ENCODE results near the gene ADGRB2.

Gene ADGRB2

DNA sequence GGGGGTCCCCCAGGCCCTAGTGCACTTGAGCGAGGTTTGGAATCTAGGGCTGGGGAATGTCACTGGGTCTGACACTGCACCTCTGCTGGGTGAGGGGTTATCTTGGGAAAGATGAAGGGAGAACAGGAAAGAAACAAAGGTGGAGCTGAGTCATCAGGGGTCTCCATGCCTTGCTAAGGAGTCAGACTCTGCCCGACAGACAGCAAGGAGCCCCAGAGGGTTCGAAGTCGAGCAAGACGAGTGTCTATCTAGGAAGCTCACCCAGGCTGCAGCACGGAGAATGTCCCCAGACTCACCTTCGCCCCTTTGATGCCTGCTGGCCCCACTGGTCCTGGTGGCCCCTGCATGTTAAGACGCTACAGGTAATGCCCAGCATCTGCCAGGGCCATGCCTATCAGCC, 78.3 kb downstream of the ADGRB2 start:
- TF ChIP-seq, protein P1, sequence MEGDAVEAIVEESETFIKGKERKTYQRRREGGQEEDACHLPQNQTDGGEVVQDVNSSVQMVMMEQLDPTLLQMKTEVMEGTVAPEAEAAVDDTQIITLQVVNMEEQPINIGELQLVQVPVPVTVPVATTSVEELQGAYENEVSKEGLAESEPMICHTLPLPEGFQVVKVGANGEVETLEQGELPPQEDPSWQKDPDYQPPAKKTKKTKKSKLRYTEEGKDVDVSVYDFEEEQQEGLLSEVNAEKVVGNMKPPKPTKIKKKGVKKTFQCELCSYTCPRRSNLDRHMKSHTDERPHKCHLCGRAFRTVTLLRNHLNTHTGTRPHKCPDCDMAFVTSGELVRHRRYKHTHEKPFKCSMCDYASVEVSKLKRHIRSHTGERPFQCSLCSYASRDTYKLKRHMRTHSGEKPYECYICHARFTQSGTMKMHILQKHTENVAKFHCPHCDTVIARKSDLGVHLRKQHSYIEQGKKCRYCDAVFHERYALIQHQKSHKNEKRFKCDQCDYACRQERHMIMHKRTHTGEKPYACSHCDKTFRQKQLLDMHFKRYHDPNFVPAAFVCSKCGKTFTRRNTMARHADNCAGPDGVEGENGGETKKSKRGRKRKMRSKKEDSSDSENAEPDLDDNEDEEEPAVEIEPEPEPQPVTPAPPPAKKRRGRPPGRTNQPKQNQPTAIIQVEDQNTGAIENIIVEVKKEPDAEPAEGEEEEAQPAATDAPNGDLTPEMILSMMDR (IDR thresholded peaks at IDR 0.05; ENCODE audit: low read length, missing control alignments), result no peak
- no peak overlapping the region for H3K4me3 ChIP-seq (replicated peaks; ENCODE audit: low read depth, low read length)
- no peak for DNase-seq (ENCODE audit: low read depth)

DNA sequence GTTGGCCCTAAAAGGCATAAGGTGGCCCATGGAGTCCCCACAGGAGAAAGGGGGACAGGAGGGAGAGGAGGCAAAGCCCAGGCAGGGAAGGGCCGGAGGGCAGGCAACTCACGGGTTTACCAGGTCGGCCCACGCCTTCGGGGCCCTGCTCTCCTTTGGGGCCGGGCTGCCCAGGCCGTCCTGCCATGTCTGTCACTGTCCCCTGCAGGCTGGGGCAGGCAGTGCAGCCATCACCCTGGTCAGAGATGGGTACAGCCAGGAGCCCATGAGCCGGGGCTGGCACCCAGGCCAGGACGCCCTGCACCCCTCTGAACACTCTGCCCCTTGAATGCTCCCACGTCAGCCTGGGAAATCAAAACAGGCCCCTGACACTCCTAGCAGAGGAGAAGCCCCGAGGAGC, 80.1 kb downstream of the ADGRB2 start:
- TF ChIP-seq, protein P1 (IDR thresholded peaks at IDR 0.05; ENCODE audit: low read length, missing control alignments), result peak; percentile 25
- no peak overlapping the region for H3K4me3 ChIP-seq (replicated peaks; ENCODE audit: low read depth, low read length)
- DNase-seq (ENCODE audit: low read depth), result no peak

DNA sequence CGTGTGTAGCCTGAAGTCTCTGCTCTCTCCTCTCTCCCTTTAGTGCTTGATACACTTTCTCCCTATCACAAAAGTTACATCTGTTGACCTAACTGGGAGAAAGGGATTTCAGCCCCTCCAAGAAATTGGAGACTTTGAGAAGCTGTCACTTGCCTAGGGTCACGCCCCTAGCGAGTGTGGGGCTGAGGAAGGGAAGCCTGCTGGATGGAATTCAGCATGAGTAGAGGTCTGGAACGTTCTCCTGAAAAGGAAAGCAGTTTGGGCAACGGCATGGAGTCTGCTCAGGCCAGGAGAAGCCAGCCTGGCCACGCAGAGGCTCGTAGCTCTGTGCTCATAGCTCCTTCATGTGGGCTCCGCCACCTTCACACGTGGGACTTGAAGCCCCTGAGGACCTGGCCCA, 82.7 kb downstream of the ADGRB2 start:
- TF ChIP-seq, protein P1 (IDR thresholded peaks at IDR 0.05; ENCODE audit: low read length, missing control alignments), result no peak
- no peak for DNase-seq (ENCODE audit: low read depth)
- H3K4me3 ChIP-seq (replicated peaks; ENCODE audit: low read depth, low read length), result no peak overlapping the region

DNA sequence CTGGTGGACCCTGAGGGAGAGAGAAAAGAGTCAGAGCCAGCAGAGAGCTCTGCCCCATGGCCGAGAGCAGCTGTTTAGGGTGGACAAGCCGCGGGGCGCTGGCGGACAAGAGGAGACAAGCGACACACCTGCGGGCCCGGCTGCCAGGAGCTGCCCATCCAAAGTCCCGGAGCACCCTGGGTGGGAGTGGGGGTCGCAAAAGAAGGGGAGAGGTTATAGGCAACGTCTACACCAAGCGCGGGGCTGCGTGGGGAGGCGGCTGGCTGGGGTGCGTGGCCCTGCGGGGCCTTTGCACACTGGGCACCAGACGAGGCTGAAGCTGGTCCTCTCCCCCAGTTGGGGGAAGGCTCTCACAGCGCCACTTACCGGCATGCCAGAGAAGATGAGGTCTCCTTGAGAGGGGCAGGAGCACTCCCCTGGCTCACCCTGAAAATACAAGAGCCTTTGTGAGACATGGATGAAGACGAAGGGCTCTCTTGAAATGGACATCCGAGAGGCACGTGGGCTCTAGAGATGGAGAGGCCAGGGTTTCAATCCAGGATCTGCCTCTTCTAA, 84.4 kb downstream of the ADGRB2 start:
- TF ChIP-seq, protein P1 (IDR thresholded peaks at IDR 0.05; ENCODE audit: low read length, missing control alignments), result no peak
- no peak overlapping the region for H3K4me3 ChIP-seq (replicated peaks; ENCODE audit: low read depth, low read length)
- no peak for DNase-seq (ENCODE audit: low read depth)

GRCh38 chr1:31679091-31679490, 85.0 kb downstream of the ADGRB2 start:
- DNase-seq (ENCODE audit: low read depth), result no peak
- TF ChIP-seq, protein P1 (IDR thresholded peaks at IDR 0.05; ENCODE audit: low read length, missing control alignments), result no peak
- no peak overlapping the region for H3K4me3 ChIP-seq (replicated peaks; ENCODE audit: low read depth, low read length)

DNA sequence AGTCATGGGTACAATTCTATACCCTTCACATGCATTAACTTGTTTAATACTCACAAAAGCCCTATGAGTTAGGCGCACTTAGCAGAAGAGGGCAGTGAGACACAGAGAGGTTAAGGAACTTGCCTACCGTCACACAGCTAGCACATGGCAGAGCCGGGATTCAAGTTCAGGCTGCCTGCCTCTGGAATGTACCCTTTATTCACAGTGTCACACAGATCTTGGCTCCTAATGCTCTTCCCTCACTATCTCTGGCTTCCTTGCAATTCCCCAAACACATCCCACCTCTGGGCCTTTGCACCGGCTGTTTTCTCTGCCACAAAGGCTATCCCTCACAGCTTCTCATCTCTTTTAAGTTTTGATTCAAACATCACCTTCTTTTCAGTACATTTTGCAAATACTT, 85.5 kb downstream of the ADGRB2 start:
- H3K4me3 ChIP-seq (replicated peaks; ENCODE audit: low read depth, low read length), result no peak overlapping the region
- no peak for DNase-seq (ENCODE audit: low read depth)
- TF ChIP-seq, protein P1 (IDR thresholded peaks at IDR 0.05; ENCODE audit: low read length, missing control alignments), result no peak

- DNase-seq (ENCODE audit: low read depth), result no peak
- H3K4me3 ChIP-seq (replicated peaks; ENCODE audit: low read depth, low read length), result no peak overlapping the region
- TF ChIP-seq, protein P1 (IDR thresholded peaks at IDR 0.05; ENCODE audit: low read length, missing control alignments), result no peak
Measured at GRCh38 chr1:31677949-31678348, 86.2 kb downstream of the ADGRB2 start.

Data from fibroblast of pulmonary artery (primary cell).